Mucosa of descending colon (tissue), 3 donors: ENCODE results near the gene ERMAP. TPM values are rescaled to one million over a fixed set of nuclear protein-coding genes. Genes with fewer than 3 reads are reported as not detected.
A peak's percentile ranks its signal among the peaks of the same experiment; 100 is the strongest.

Experiments
- ATAC-seq: fragments of 200-7000 bp; cut with Tn5 transposase; one replicate; pipeline ENCODE4 v1.9.1; 2020; ENCODE audit warnings: mild to moderate bottlenecking, moderate library complexity
- DNase-seq, 3 donors: peaks; one replicate each; pipeline ENCODE4 v3.0.0-alpha.2; 2020
- H3K36me3 ChIP-seq: fragments of 200-600 bp; one replicate; pipeline ENCODE4 v1.8.0; 2021; ENCODE audit warnings: low read depth, mild to moderate bottlenecking
- H3K4me1 ChIP-seq: fragments of 200-600 bp; one replicate; pipeline ENCODE4 v1.8.0; 2021; ENCODE audit warnings: low read depth, mild to moderate bottlenecking
- H3K4me3 ChIP-seq: fragments of 200-600 bp; one replicate; pipeline ENCODE4 v1.8.0; 2021; ENCODE audit warnings: mild to moderate bottlenecking
- H3K9me3 ChIP-seq: fragments of 200-600 bp; one replicate; pipeline ENCODE4 v1.8.0; 2021; ENCODE audit warnings: mild to moderate bottlenecking
- intact Hi-C, 2 donors: fragments of 100-400 bp; cut with DNase I in 1 of 2; cut with micrococcal nuclease in 1 of 2; formaldehyde crosslinking; loops; one replicate each; pipeline versions ENCODE4 v1.11.0 to v1.11.1; 2022; cut with DNase I, micrococcal nuclease
- total RNA-seq, 3 donors: library from RNA; stranded (reverse); fragmentation: NEBNext Ultra II Directional in 2 of 3; extraction: Animal tissue kit (Norgen Biotek cat#: 25700) in 2 of 3; gene quantifications; one replicate each; pipeline versions ENCODE4 v1.2.1 to v1.2.4, GENCODE V29; 2021 to 2023
- TF ChIP-seq, protein P1 (sequence below): fragments of 200-600 bp; IDR thresholded peaks from one replicate; pipeline ENCODE4 v1.8.0; 2022; ENCODE audit warnings: antibody characterized with exemption, mild to moderate bottlenecking
- donor health status: DM: no; HTN: no; CAD: no; lungs with moderate emphysema.
- donor health status: DM: no; HTN: no; CAD: no.
- donor health status: DM: no; HTN: yes; CAD: no.

Gene ERMAP
- total RNA-seq, 3 donors from 2014 or later: 15.3 to 17.9 (median 16.7) TPM

DNA sequence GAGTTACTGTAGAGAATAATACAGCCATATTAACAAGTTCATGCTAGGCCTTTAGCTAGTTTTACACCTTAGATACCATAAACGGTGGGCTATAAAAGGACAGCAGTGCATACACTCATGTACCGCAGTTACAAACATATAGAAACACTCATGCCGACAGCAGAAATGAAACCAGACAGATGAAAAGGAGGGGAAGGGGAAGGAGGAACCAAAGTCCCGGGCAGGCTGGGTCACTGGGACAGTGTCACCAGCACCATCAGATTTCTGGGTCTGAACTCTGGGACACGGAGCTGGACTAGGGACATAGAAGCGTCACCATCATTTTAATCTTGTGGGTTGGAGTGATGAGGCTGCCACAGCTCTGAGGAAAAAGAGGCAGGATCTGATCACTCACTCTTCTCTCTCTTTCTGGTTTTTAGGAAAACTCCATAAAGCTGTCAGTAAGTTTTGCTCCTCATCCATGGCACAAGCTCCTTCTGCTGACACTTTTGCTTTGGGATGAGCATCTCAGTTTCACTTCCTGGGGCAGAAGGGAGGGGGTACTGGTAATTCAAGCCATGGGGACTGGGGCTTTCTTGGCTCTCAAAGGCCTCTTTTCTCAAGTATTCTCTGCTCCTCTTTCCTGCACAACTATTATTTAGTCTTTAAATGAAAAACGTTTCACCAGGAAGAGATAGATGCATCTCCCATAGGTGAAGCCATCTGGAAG lies 21.7 kb downstream of the ERMAP start:
- no peaks in the 10 kb centered on the region for H3K4me1 ChIP-seq
- H3K4me3 ChIP-seq: no peak overlapping the region
- H3K9me3 ChIP-seq: no peaks in the 10 kb centered on the region
- intact Hi-C loops: no loop called here
- no peak for DNase-seq
- H3K36me3 ChIP-seq: no peaks in the 10 kb centered on the region
- TF ChIP-seq, protein P1, sequence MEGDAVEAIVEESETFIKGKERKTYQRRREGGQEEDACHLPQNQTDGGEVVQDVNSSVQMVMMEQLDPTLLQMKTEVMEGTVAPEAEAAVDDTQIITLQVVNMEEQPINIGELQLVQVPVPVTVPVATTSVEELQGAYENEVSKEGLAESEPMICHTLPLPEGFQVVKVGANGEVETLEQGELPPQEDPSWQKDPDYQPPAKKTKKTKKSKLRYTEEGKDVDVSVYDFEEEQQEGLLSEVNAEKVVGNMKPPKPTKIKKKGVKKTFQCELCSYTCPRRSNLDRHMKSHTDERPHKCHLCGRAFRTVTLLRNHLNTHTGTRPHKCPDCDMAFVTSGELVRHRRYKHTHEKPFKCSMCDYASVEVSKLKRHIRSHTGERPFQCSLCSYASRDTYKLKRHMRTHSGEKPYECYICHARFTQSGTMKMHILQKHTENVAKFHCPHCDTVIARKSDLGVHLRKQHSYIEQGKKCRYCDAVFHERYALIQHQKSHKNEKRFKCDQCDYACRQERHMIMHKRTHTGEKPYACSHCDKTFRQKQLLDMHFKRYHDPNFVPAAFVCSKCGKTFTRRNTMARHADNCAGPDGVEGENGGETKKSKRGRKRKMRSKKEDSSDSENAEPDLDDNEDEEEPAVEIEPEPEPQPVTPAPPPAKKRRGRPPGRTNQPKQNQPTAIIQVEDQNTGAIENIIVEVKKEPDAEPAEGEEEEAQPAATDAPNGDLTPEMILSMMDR: no peak
- ATAC-seq: peak; percentile 42

DNA sequence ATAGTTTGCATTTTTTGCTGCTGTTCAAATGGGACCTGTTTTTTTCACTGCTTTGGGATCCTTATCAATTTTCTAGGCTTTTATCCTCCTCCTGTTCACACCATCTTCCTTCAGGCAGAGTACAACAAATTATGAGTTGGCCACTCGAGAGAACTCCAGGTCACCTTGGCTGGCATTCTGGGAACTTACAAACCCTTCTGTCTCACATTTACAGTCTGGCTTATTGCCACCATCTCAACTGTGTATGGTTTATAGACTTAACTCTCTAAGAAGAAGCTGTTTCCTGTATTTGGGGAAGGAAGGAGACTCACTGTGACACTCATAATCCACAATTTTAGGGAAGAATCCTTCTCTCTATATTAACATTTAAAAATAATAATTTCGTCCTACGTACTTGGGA lies 24.1 kb downstream of the ERMAP start:
- no peak for ATAC-seq
- Histone ChIP-seq H3K36me3 (no peaks in the 10 kb centered on the region), H3K4me1 (no peaks in the 10 kb centered on the region), H3K9me3 (no peaks in the 10 kb centered on the region), H3K4me3 (no peak overlapping the region)
- intact Hi-C loops: no loop called here
- DNase-seq: no peak
- TF ChIP-seq, protein P1: no peak

DNA sequence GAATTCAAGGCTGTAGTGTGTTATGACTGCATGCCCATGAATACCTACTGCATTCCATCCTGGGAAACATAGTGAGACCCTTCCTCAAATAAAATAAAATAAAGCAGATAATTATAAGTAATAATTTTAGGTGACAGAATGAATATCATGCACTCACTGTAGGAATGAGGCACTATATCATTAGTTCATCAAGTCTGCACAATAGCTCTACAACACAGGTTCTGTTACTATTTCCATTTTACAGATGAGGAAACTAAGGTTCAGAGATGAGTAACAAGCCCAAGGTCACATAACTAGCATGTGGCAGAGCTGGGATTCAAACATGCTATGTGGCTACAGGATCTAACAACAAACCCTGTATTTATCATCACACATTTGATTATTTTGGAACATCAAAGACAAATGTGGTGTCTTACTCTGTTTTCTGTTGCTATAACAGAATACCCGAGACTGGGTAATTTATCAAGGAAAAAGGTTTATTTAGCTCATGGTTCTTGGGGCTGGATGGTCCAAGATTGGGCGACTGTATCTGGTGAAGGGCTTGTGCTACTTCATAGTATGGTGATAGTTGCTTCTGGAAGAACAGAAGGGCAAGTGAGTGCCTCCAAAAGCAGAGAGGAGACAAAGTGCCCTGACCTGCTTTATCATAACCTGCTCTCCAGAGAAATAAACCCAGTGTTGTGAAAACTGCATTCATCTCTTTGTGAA lies 24.7 kb downstream of the ERMAP start:
- intact Hi-C loops: no loop called here

DNA sequence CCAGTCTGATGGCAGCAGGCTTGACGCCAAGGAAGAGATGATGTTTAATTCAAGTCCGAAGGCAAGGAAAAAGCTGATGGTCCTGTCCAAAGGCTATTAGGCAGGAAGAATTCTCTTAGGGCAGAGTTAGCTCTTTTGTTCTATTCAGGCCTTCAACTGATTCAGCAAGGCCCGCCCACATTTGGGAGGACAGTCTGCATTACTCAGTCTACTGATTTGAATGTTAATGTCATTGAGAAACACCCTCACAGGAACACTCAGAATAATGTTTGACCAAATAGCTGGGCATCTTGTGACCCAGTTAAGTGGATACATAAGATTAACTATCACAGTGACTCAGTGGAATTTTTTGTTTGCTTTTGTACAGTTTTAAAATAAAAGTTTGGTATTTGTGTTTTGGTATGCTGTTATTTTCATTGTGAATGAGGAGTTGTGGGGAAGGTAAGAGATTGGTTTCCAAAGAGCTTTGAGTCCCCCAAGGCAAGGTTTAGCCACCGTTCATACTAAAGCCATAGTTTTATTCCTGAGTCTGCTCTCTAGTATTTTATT lies 27.7 kb downstream of the ERMAP start:
- Histone ChIP-seq H3K9me3 (no peaks in the 10 kb centered on the region), H3K4me1 (peaks cover 13% of the 10 kb centered on the region), H3K36me3 (no peaks in the 10 kb centered on the region), H3K4me3 (no peak overlapping the region)
- intact Hi-C loops: no loop called here
- TF ChIP-seq, protein P1: no peak
- ATAC-seq: no peak
- DNase-seq: no peak

More for the DNA sequence above, 24.7 kb downstream of the ERMAP start:
- DNase-seq: no peak
- Histone ChIP-seq H3K4me1 (no peaks in the 10 kb centered on the region), H3K4me3 (no peak overlapping the region), H3K9me3 (no peaks in the 10 kb centered on the region), H3K36me3 (no peaks in the 10 kb centered on the region)
- ATAC-seq: no peak
- TF ChIP-seq, protein P1: no peak

DNA sequence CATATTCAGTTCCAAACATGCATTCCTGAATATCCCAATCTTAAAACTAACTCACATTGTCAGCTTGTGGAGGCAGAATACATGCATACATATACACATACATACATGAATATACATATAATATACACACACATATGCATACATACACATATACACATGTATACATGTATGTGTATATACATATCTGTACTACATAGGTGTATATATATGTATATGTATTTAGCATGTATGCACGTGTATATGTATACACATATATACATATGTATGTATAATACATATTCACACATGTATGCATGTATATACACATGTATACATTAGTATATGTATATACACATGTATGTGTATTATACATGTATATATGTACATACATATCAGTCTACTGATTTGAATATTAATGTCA lies 28.3 kb downstream of the ERMAP start:
- DNase-seq: no peak
- intact Hi-C loops: no loop called here

More for the DNA sequence above, 28.3 kb downstream of the ERMAP start:
- Histone ChIP-seq H3K4me1 (peaks cover 13% of the 10 kb centered on the region), H3K9me3 (no peaks in the 10 kb centered on the region), H3K4me3 (no peak overlapping the region), H3K36me3 (no peaks in the 10 kb centered on the region)
- TF ChIP-seq, protein P1: no peak
- no peak for ATAC-seq
